Measurements from ENCODE around the gene DNAH2.

Gene DNAH2

DNA sequence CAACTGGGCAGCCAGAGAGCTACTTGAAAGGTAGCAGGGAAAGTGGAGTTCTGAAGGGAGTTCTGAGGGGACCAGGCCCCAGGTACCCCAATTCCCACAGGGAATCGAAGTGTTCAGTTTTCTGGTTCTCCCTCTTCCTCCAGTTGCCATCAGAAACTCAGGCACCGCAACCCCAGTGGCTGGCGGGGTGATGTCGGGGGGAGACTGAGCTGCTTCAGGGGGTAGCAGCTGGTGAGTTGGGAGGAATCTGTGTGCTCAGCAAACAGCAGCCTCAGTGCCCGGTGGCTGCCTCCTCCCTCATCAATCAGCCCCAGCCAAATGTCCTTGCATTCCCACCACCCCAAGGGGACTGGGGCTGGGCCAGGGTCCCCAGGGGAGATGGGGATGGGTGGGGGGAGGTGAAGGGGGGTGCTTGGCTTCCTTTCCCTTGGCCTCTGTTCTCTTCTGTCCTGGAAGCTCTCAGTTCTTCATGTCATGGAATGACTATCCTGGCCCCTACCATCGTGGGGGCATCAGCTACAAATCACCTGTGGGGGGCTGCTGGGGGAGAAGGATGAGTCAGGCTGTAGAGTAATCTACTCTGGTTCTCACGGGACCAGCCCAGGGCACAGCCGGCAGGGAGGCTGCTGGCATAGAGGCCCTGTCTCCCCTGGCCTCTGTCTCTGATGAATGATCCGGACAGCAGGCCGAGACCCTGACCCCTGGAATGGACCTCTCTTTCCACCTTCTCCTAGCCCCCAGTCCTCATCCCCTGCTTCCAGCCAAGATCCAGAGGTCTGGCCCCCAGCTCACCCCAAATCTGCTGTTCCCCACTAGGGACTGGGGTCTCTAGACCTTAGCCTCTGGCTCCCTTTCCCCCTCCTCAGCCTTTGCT, 2.6 kb upstream of the DNAH2 start:
- Histone ChIP-seq H3K4me1 (ENCODE audit: insufficient read depth, low read length) (peaks cover 7% of the 10 kb centered on the region), H3K27me3 (ENCODE audit: control insufficient read depth in 1 of 2, insufficient read depth in 2 of 2, low read length in 2 of 2) (peaks cover 30 to 60% of the 10 kb centered on the region in 2 donors), H3K9me3 (ENCODE audit: low read length) (no peaks in the 10 kb centered on the region), H3K9ac (ENCODE audit: low read length) (no peak overlapping the region), H3K4me3 (ENCODE audit: low read depth in 1 of 2, low read length in 2 of 2) (no peak overlapping the region), H3K36me3 (ENCODE audit: insufficient read depth, low read length) (no peaks in the 10 kb centered on the region), H3K27ac (ENCODE audit: low read depth, low read length) (no peak overlapping the region)

DNA sequence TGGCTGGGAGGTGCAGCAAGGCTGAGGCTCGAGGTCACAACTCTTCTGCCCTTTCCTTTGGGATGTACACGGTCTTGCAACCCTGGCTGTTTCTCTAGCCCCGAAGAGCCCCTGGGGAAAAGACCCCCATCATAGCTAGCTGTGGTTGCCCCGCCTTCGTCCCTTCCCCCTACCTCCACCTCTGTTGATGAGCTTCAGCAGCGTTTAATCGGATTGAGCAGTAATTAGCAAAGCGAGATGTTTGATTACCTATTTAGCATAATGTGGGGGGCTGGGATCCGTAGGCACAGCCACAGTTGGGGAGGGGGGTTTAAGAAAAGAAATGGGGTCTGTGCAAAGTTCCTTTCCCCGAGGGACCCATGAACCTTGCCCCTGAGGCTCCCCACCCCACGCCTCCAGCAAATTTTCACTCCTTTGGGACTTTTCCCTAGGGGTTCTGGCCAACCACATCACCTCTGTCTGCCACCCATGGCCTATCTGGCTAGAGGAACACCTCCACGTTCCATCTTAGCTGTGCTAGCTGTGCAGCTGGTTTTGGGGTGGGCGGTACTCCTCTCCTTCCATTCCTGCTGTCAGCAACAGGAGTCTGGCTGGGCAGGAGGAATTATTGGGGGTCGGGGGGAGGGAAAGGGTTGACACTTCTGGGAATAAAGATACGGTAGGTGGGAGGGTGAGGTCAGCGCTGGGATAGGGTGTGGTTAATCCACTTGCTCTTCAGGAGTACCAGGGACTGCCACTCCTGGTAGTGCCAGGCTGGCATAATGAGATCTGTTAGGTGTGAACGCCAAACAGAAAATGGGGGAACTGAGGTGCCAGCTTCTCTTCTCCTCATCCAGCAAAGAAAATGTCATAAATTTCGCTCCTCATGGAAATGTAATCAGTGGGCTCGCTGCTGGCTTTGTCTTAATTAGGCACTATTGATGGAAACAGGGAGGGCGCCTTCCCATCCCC, 1.3 kb upstream of the DNAH2 start:
- no peaks in the 10 kb centered on the region for H3K36me3 ChIP-seq (ENCODE audit: insufficient read depth, low read length)
- peak overlapping the region; percentile 60 to 83 for H3K4me3 ChIP-seq (ENCODE audit: low read depth in 1 of 2, low read length in 2 of 2)
- H3K9me3 ChIP-seq (ENCODE audit: low read length) = no peaks in the 10 kb centered on the region
- H3K27me3 ChIP-seq (ENCODE audit: control insufficient read depth in 1 of 2, insufficient read depth in 2 of 2, low read length in 2 of 2) = peaks cover 30 to 47% of the 10 kb centered on the region in 2 donors
- no peak overlapping the region for H3K9ac ChIP-seq (ENCODE audit: low read length)
- H3K4me1 ChIP-seq (ENCODE audit: insufficient read depth, low read length) = peaks cover 7% of the 10 kb centered on the region
- peak overlapping the region; percentile 35 for H3K27ac ChIP-seq (ENCODE audit: low read depth, low read length)

DNA sequence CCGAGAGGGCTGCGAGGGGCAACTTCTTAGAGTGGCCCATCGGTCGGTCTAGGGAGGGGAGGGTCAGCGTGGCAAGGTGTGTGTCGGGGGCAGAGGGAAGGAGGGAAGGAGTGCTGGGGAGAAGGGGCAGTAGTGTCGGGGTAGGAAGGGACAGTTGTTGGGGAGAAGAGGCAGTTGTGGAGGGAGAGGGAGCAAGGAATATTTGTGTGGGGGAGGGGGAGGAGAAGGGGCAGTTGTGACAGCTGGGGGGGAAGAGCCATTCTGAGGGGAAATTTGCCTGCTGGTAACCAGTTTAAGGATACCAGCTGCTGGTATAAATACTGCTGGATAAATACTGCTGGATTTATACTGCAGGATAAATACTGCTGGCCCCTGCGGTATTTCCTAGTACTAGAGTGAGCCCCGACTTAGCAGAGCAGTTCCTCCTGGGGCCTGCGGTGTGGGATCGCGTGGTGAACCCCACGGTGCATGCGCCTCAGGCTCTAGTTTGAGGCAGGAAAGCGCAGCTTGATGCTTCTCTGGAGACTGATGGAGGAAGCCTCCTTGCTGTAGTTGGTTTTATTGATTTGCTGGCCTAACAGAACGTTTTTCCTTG, 309 bp downstream of the DNAH2 start:
- H3K9me3 ChIP-seq (ENCODE audit: low read length) = no peaks in the 10 kb centered on the region
- H3K4me3 ChIP-seq (ENCODE audit: low read depth in 1 of 2, low read length in 2 of 2) = peak overlapping the region; percentile 60 to 83
- H3K27ac ChIP-seq (ENCODE audit: low read depth, low read length) = peak overlapping the region; percentile 35
- no peaks in the 10 kb centered on the region for H3K36me3 ChIP-seq (ENCODE audit: insufficient read depth, low read length)
- peaks cover 25 to 35% of the 10 kb centered on the region in 2 donors for H3K27me3 ChIP-seq (ENCODE audit: control insufficient read depth in 1 of 2, insufficient read depth in 2 of 2, low read length in 2 of 2)
- peaks cover 7% of the 10 kb centered on the region for H3K4me1 ChIP-seq (ENCODE audit: insufficient read depth, low read length)
- H3K9ac ChIP-seq (ENCODE audit: low read length) = no peak overlapping the region

DNA sequence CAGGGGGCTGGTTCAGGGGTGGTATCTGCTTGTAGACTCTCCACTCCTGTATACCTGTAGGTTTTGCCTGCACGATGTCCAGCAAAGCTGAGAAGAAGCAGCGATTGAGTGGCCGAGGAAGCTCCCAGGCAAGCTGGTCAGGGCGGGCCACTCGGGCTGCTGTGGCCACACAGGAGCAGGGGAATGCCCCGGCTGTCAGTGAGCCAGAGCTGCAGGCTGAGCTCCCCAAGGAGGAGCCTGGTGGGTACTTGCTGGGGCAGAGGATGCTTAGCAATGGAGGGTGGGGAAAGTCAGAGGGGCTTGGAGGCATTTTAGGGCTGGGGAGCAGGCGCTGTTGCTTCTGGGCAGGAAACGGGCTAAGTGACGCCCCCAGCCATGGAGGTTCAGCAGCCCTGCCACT, 2.1 kb downstream of the DNAH2 start:
- Histone ChIP-seq H3K4me1 (ENCODE audit: insufficient read depth, low read length) (peaks cover 7% of the 10 kb centered on the region), H3K4me3 (ENCODE audit: low read depth in 1 of 2, low read length in 2 of 2) (no peak overlapping the region), H3K9ac (ENCODE audit: low read length) (no peak overlapping the region), H3K27me3 (ENCODE audit: control insufficient read depth in 1 of 2, insufficient read depth in 2 of 2, low read length in 2 of 2) (peaks cover 19 to 22% of the 10 kb centered on the region in 2 donors), H3K36me3 (ENCODE audit: insufficient read depth, low read length) (no peaks in the 10 kb centered on the region), H3K27ac (ENCODE audit: low read depth, low read length) (no peak overlapping the region), H3K9me3 (ENCODE audit: low read length) (no peaks in the 10 kb centered on the region)

- H3K9ac ChIP-seq (ENCODE audit: low read length) = no peak overlapping the region
- H3K4me3 ChIP-seq (ENCODE audit: low read depth in 1 of 2, low read length in 2 of 2) = no peak overlapping the region
- no peaks in the 10 kb centered on the region for H3K9me3 ChIP-seq (ENCODE audit: low read length)
- peaks cover 7% of the 10 kb centered on the region for H3K4me1 ChIP-seq (ENCODE audit: insufficient read depth, low read length)
- H3K27me3 ChIP-seq (ENCODE audit: control insufficient read depth in 1 of 2, insufficient read depth in 2 of 2, low read length in 2 of 2) = peaks cover 14 to 18% of the 10 kb centered on the region in 2 donors
- H3K27ac ChIP-seq (ENCODE audit: low read depth, low read length) = no peak overlapping the region
- no peaks in the 10 kb centered on the region for H3K36me3 ChIP-seq (ENCODE audit: insufficient read depth, low read length)
These were observed 2.6 kb downstream of the DNAH2 start for GRCh38 chr17:7720125-7720524.

DNA sequence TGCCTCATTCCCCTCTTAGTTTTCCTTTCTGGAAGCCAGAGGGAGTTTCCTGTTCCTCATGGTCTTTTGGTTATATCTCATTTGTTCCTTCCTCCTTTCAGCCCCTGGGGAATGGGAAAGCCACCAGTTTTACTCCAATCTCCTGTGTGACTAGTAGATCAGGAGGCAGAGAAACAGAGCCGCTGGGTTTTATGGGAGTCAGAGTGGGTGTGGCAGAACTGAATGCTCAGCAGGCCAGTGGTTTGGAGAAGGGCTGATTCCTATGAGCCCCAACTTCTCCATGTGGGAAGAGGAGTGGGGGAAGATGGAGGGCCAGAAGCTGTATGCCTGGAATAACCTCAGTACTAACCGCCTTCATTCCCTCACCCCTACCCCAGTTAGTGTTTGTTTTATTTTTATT, 4.1 kb downstream of the DNAH2 start:
- Histone ChIP-seq H3K9ac (ENCODE audit: low read length) (no peak overlapping the region), H3K27me3 (ENCODE audit: control insufficient read depth in 1 of 2, insufficient read depth in 2 of 2, low read length in 2 of 2) (peaks cover 0 to 3% of the 10 kb centered on the region in 2 donors)

GRCh38 chr17:7727886-7728285, 10.3 kb downstream of the DNAH2 start:
- no peaks in the 10 kb centered on the region for H3K4me1 ChIP-seq (ENCODE audit: insufficient read depth, low read length)
- no peaks in the 10 kb centered on the region for H3K36me3 ChIP-seq (ENCODE audit: insufficient read depth, low read length)
- H3K4me3 ChIP-seq (ENCODE audit: low read depth in 1 of 2, low read length in 2 of 2) = no peak overlapping the region
- no peak overlapping the region for H3K9ac ChIP-seq (ENCODE audit: low read length)
- H3K27ac ChIP-seq (ENCODE audit: low read depth, low read length) = no peak overlapping the region
- no peaks in the 10 kb centered on the region for H3K9me3 ChIP-seq (ENCODE audit: low read length)
- no peaks in the 10 kb centered on the region for H3K27me3 ChIP-seq (ENCODE audit: control insufficient read depth in 1 of 2, insufficient read depth in 2 of 2, low read length in 2 of 2)

More for the DNA sequence above, 4.1 kb downstream of the DNAH2 start:
- no peak overlapping the region for H3K4me3 ChIP-seq (ENCODE audit: low read depth in 1 of 2, low read length in 2 of 2)
- no peaks in the 10 kb centered on the region for H3K36me3 ChIP-seq (ENCODE audit: insufficient read depth, low read length)
- no peak overlapping the region for H3K27ac ChIP-seq (ENCODE audit: low read depth, low read length)
- no peaks in the 10 kb centered on the region for H3K9me3 ChIP-seq (ENCODE audit: low read length)
- peaks cover 2% of the 10 kb centered on the region for H3K4me1 ChIP-seq (ENCODE audit: insufficient read depth, low read length)

GRCh38 chr17:7729816-7730215, 12.3 kb downstream of the DNAH2 start:
- no peak overlapping the region for H3K4me3 ChIP-seq (ENCODE audit: low read depth in 1 of 2, low read length in 2 of 2)
- H3K36me3 ChIP-seq (ENCODE audit: insufficient read depth, low read length) = no peaks in the 10 kb centered on the region
- no peak overlapping the region for H3K27ac ChIP-seq (ENCODE audit: low read depth, low read length)
- H3K9me3 ChIP-seq (ENCODE audit: low read length) = no peaks in the 10 kb centered on the region
- H3K4me1 ChIP-seq (ENCODE audit: insufficient read depth, low read length) = no peaks in the 10 kb centered on the region
- H3K9ac ChIP-seq (ENCODE audit: low read length) = no peak overlapping the region
- no peaks in the 10 kb centered on the region for H3K27me3 ChIP-seq (ENCODE audit: control insufficient read depth in 1 of 2, insufficient read depth in 2 of 2, low read length in 2 of 2)

GRCh38 chr17:7732981-7733539, 15.5 kb downstream of the DNAH2 start:
- Histone ChIP-seq H3K4me1 (ENCODE audit: insufficient read depth, low read length) (no peaks in the 10 kb centered on the region), H3K9ac (ENCODE audit: low read length) (no peak overlapping the region), H3K27ac (ENCODE audit: low read depth, low read length) (no peak overlapping the region), H3K9me3 (ENCODE audit: low read length) (no peaks in the 10 kb centered on the region), H3K27me3 (ENCODE audit: control insufficient read depth in 1 of 2, insufficient read depth in 2 of 2, low read length in 2 of 2) (no peaks in the 10 kb centered on the region), H3K4me3 (ENCODE audit: low read depth in 1 of 2, low read length in 2 of 2) (no peak overlapping the region), H3K36me3 (ENCODE audit: insufficient read depth, low read length) (no peaks in the 10 kb centered on the region)

DNA sequence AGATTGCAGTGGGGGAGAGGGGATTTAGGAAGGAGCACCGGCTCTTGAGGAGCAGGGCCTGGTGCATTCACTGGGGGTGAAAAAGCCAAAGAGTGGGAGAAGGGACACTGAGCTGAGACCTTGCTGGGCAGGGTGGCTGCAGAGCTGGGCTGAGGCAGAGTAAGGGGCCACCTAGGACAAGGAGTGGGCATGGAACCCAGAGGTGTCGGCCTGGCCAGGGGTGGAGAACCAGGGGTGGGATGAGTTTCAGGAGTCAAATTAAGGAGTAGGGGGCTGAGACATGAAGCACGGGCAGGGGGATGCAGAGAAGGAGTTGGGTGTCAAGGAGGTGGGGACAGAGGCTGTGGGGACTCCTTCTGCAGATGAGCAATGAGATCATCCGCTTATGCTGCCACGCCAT, 20.1 kb downstream of the DNAH2 start:
- H3K9ac ChIP-seq (ENCODE audit: low read length) = no peak overlapping the region
- peaks cover 0 to 8% of the 10 kb centered on the region in 2 donors for H3K27me3 ChIP-seq (ENCODE audit: control insufficient read depth in 1 of 2, insufficient read depth in 2 of 2, low read length in 2 of 2)
- H3K9me3 ChIP-seq (ENCODE audit: low read length) = no peaks in the 10 kb centered on the region
- H3K27ac ChIP-seq (ENCODE audit: low read depth, low read length) = no peak overlapping the region
- no peaks in the 10 kb centered on the region for H3K36me3 ChIP-seq (ENCODE audit: insufficient read depth, low read length)
- no peaks in the 10 kb centered on the region for H3K4me1 ChIP-seq (ENCODE audit: insufficient read depth, low read length)
- H3K4me3 ChIP-seq (ENCODE audit: low read depth in 1 of 2, low read length in 2 of 2) = no peak overlapping the region

DNA sequence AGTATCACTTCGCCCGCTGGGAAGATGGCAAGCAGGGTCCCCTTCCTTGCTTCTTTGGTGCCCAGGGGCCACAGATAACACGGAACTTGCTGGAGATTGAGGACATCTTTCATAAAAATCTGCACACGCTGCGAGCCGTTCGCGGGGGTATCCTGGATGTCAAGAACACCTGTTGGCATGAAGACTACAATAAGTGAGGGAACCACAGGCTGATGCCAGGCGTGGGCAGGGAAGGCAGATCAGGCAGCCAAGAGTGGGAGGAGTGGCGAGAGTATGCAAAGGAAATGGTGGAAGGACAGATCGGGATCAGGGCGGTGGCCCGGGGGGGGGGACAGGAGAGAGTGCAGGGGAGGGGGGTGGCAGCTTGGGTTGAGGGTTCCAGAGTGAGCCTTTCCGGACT, 22.2 kb downstream of the DNAH2 start:
- H3K9ac ChIP-seq (ENCODE audit: low read length) = no peak overlapping the region
- no peak overlapping the region for H3K4me3 ChIP-seq (ENCODE audit: low read depth in 1 of 2, low read length in 2 of 2)
- H3K27ac ChIP-seq (ENCODE audit: low read depth, low read length) = no peak overlapping the region
- H3K27me3 ChIP-seq (ENCODE audit: control insufficient read depth in 1 of 2, insufficient read depth in 2 of 2, low read length in 2 of 2) = peaks cover 0 to 8% of the 10 kb centered on the region in 2 donors
- H3K4me1 ChIP-seq (ENCODE audit: insufficient read depth, low read length) = no peaks in the 10 kb centered on the region
- no peaks in the 10 kb centered on the region for H3K9me3 ChIP-seq (ENCODE audit: low read length)
- no peaks in the 10 kb centered on the region for H3K36me3 ChIP-seq (ENCODE audit: insufficient read depth, low read length)
